Urinary bladder (tissue), 4 donors: Measurements from ENCODE around the gene GPR156. TPM values are rescaled to one million over a fixed set of nuclear protein-coding genes. Genes with fewer than 3 reads are reported as not detected.
"Not testable (repeated sequence)": the region's sequence is repeated elsewhere in the genome, so short reads cannot be mapped to it uniquely, and the experiment has no call there.

Experiments
- DNase-seq: peaks from one replicate; pipeline ENCODE4 v3.0.0-alpha.2; 2015; ENCODE audit errors: extremely low spot score
- H3K27ac ChIP-seq: one replicate; pipeline ENCODE4 v1.5.1; 2013; ENCODE audit warnings: low read depth, mild to moderate bottlenecking, moderate library complexity
- H3K36me3 ChIP-seq: one replicate; pipeline ENCODE4 v1.6.1; 2013; ENCODE audit warnings: mild to moderate bottlenecking, moderate library complexity; ENCODE audit not compliant: insufficient read depth
- H3K4me1 ChIP-seq: one replicate; pipeline ENCODE4 v1.6.1; 2013; ENCODE audit warnings: mild to moderate bottlenecking, moderate library complexity; ENCODE audit not compliant: insufficient read depth
- H3K4me3 ChIP-seq: one replicate; pipeline ENCODE4 v1.5.1; 2013; ENCODE audit warnings: low read depth, low read length
- WGBS: extraction: QIAGEN DNeasy Blood & Tissue Kit; methylation state at CpG from one replicate; pipeline ENCODE4 v1.1.7; 2013; 5-methylcytosine and 5-hydroxymethylcytosine counted together
- polyA plus RNA-seq: library from polyadenylated mRNA; stranded (reverse); fragments of 200-250 nt; gene quantifications from one replicate; pipeline ENCODE4 v1.2.3, GENCODE V29; 2013
- total RNA-seq: library from RNA; depleted of rRNA; stranded (reverse); fragments of >200 nt; gene quantifications from one replicate; pipeline ENCODE4 v1.2.3, GENCODE V29; 2014
- donor health status: healthy with polysubstance abuse.
- donor health status: healthy.

GPR156 gene
- total and polyA plus RNA-seq, 2 donors = 2.0 to 3.0 TPM

- H3K4me3 ChIP-seq, H3K4me1 ChIP-seq, H3K36me3 ChIP-seq, DNase-seq, H3K27ac ChIP-seq: not testable (repeated sequence)
- WGBS = 65% methylated on average over 2 of the region's 2 CpGs
These were observed 6.5 kb upstream of the GPR156 start for GRCh38 chr3:120291552-120291951.

GRCh38 chr3:120289636-120290035, 4.6 kb upstream of the GPR156 start:
- Histone ChIP-seq H3K36me3 (peaks cover 1% of the 10 kb centered on the region), H3K27ac (no peak overlapping the region), H3K4me3 (no peak overlapping the region), H3K4me1 (peaks cover 2% of the 10 kb centered on the region)
- WGBS = 86% methylated on average over 16 of the region's 16 CpGs
- DNase-seq = no peak

- WGBS = 62% methylated on average over 2 of the region's 2 CpGs
- H3K4me1 ChIP-seq = peaks cover 2% of the 10 kb centered on the region
- no peak for DNase-seq
- H3K36me3 ChIP-seq = no peaks in the 10 kb centered on the region
- H3K4me3 ChIP-seq = no peak overlapping the region
- no peak overlapping the region for H3K27ac ChIP-seq
These were observed 1.4 kb upstream of the GPR156 start for GRCh38 chr3:120286465-120286864.

GRCh38 chr3:120285508-120285841, 453 bp upstream of the GPR156 start:
- Histone ChIP-seq H3K4me1 (peaks cover 2% of the 10 kb centered on the region), H3K36me3 (no peaks in the 10 kb centered on the region), H3K27ac (no peak overlapping the region), H3K4me3 (peak overlapping the region; percentile 60)
- no peak for DNase-seq
- WGBS = 25% methylated on average over 15 of the region's 15 CpGs

- Histone ChIP-seq H3K36me3 (no peaks in the 10 kb centered on the region), H3K27ac (no peak overlapping the region), H3K4me3 (no peak overlapping the region), H3K4me1 (peaks cover 2% of the 10 kb centered on the region)
- WGBS = 92% methylated on average over 3 of the region's 3 CpGs
- no peak for DNase-seq
These were observed 3.8 kb downstream of the GPR156 start for GRCh38 chr3:120281261-120281660.

- Histone ChIP-seq H3K27ac (no peak overlapping the region), H3K4me1 (peaks cover 2% of the 10 kb centered on the region), H3K4me3 (no peak overlapping the region), H3K36me3 (no peaks in the 10 kb centered on the region)
- no peak for DNase-seq
- 92% methylated on average over 3 of the region's 3 CpGs for WGBS
These were observed 4.5 kb downstream of the GPR156 start for GRCh38 chr3:120280566-120280965.

- Histone ChIP-seq H3K36me3 (no peaks in the 10 kb centered on the region), H3K27ac (no peak overlapping the region), H3K4me3 (no peak overlapping the region), H3K4me1 (no peaks in the 10 kb centered on the region)
- WGBS = 94% methylated on average over 1 of the region's 1 CpG
- DNase-seq = no peak
These were observed 5.0 kb downstream of the GPR156 start for GRCh38 chr3:120280026-120280425.

GRCh38 chr3:120276767-120277166, 8.3 kb downstream of the GPR156 start:
- no peaks in the 10 kb centered on the region for H3K36me3 ChIP-seq
- no peak overlapping the region for H3K4me3 ChIP-seq
- H3K4me1 ChIP-seq = no peaks in the 10 kb centered on the region
- DNase-seq = no peak
- no peak overlapping the region for H3K27ac ChIP-seq
- 38% methylated on average over 2 of the region's 2 CpGs for WGBS

GRCh38 chr3:120275618-120276017, 9.4 kb downstream of the GPR156 start:
- 34% methylated on average over 4 of the region's 4 CpGs for WGBS
- no peak overlapping the region for H3K27ac ChIP-seq

GRCh38 chr3:120274739-120275167, 10.3 kb downstream of the GPR156 start:
- H3K4me1 ChIP-seq = no peaks in the 10 kb centered on the region
- no peak overlapping the region for H3K27ac ChIP-seq
- no peak overlapping the region for H3K4me3 ChIP-seq
- H3K36me3 ChIP-seq = no peaks in the 10 kb centered on the region
- no peak for DNase-seq
- WGBS = 23% methylated on average over 5 of the region's 5 CpGs

More at GRCh38 chr3:120275618-120276017, 9.4 kb downstream of the GPR156 start:
- no peak for DNase-seq
- Histone ChIP-seq H3K4me3 (no peak overlapping the region), H3K36me3 (no peaks in the 10 kb centered on the region), H3K4me1 (no peaks in the 10 kb centered on the region)

GRCh38 chr3:120272286-120272685, 12.7 kb downstream of the GPR156 start:
- no peak overlapping the region for H3K4me3 ChIP-seq
- no peaks in the 10 kb centered on the region for H3K36me3 ChIP-seq
- H3K27ac ChIP-seq = no peak overlapping the region
- DNase-seq = no peak
- 21% methylated on average over 1 of the region's 1 CpG for WGBS
- no peaks in the 10 kb centered on the region for H3K4me1 ChIP-seq

- Histone ChIP-seq H3K36me3 (no peaks in the 10 kb centered on the region), H3K4me1 (no peaks in the 10 kb centered on the region), H3K27ac (no peak overlapping the region), H3K4me3 (no peak overlapping the region)
- 67% methylated on average over 5 of the region's 5 CpGs for WGBS
- DNase-seq = no peak
These were observed 19.0 kb downstream of the GPR156 start for GRCh38 chr3:120265989-120266388.

GRCh38 chr3:120264963-120265362, 20.1 kb downstream of the GPR156 start:
- no peaks in the 10 kb centered on the region for H3K36me3 ChIP-seq
- no peaks in the 10 kb centered on the region for H3K4me1 ChIP-seq
- DNase-seq = no peak
- H3K27ac ChIP-seq = no peak overlapping the region
- 98% methylated on average over 1 of the region's 1 CpG for WGBS
- H3K4me3 ChIP-seq = no peak overlapping the region

- no peak for DNase-seq
- Histone ChIP-seq H3K36me3 (no peaks in the 10 kb centered on the region), H3K27ac (no peak overlapping the region), H3K4me1 (no peaks in the 10 kb centered on the region), H3K4me3 (no peak overlapping the region)
- WGBS = 75% methylated on average over 5 of the region's 5 CpGs
These were observed 21.2 kb downstream of the GPR156 start for GRCh38 chr3:120263792-120264191.

- no peak overlapping the region for H3K27ac ChIP-seq
- no peak overlapping the region for H3K4me3 ChIP-seq
- no peak for DNase-seq
- WGBS = 91% methylated on average over 1 of the region's 1 CpG
- no peaks in the 10 kb centered on the region for H3K36me3 ChIP-seq
- no peaks in the 10 kb centered on the region for H3K4me1 ChIP-seq
These were observed 27.0 kb downstream of the GPR156 start for GRCh38 chr3:120258009-120258408.
